Uterus (tissue), 4 donors: ENCODE results near the gene ATP1A1. TPM values are rescaled to one million over a fixed set of nuclear protein-coding genes. Genes with fewer than 3 reads are reported as not detected.
A peak's percentile ranks its signal among the peaks of the same experiment; 100 is the strongest.

Source experiments
- DNase-seq, 2 donors: peaks; one replicate each; pipeline ENCODE4 v3.0.0-alpha.2; 2019 to 2020
- H3K27ac ChIP-seq, 2 donors: fragments of 200-600 bp; sonication (generic); 1 replicate in 1 of 2; 2 replicates in 1 of 2; pipeline ENCODE4 v1.5.1; 2016 to 2018
- H3K27me3 ChIP-seq, 2 donors: fragments of 200-600 bp; sonication (generic); one replicate each; pipeline ENCODE4 v1.5.1; 2018 to 2019; ENCODE audit warnings: control low read depth in 1 of 2
- H3K36me3 ChIP-seq, 2 donors: fragments of 200-600 bp; sonication (generic); one replicate each; pipeline ENCODE4 v1.5.1; 2019; ENCODE audit warnings: control low read depth in 1 of 2
- H3K4me1 ChIP-seq, 2 donors: fragments of 200-600 bp; sonication (generic); one replicate each; pipeline ENCODE4 v1.5.1; 2018 to 2019; ENCODE audit warnings: control low read depth in 1 of 2
- H3K4me3 ChIP-seq, 2 donors: fragments of 200-600 bp; sonication (generic); 1 replicate in 1 of 2; 2 replicates in 1 of 2; pipeline ENCODE4 v1.5.1; 2018 to 2019; ENCODE audit warnings: mild to moderate bottlenecking in 1 of 2
- H3K9me3 ChIP-seq, 2 donors: fragments of 200-600 bp; sonication (generic); one replicate each; pipeline ENCODE4 v1.5.1; 2019; ENCODE audit warnings: control low read depth in 1 of 2
- CTCF ChIP-seq, 4 experiments: fragments of 200-600 bp in 2 of 4; fragments of 450-650 bp in 2 of 4; sonication (generic) in 2 of 4; IDR thresholded peaks; one replicate each; pipeline ENCODE4 v1.5.1; 2016 to 2019; ENCODE audit warnings: antibody characterized with exemption in 4 of 4, mild to moderate bottlenecking in 2 of 4, moderate library complexity in 1 of 4
- POLR2A ChIP-seq, 2 donors: fragments of 450-650 bp; IDR thresholded peaks; one replicate each; pipeline ENCODE4 v1.6.1; 2016; ENCODE audit warnings: antibody characterized with exemption in 2 of 2, mild to moderate bottlenecking in 1 of 2, moderate library complexity in 1 of 2
- intact Hi-C: fragments of 100-400 bp; cut with DNase I; formaldehyde crosslinking; loops from one replicate; pipeline ENCODE4 v1.15.1; 2023; ENCODE audit warnings: low total_unique reads
- total RNA-seq, 4 donors: library from RNA; depleted of rRNA in 3 of 4; stranded (reverse); fragments of >200 nt in 3 of 4; gene quantifications; one replicate each; pipeline versions ENCODE4 v1.1.0 to v1.2.4, GENCODE V29; 2014 to 2023
- donor health status: DM: yes; HTN: yes; CAD: no.

ATP1A1 gene
- total RNA-seq, 4 donors from 2014 or later, result 135 to 202 (median 149) TPM

- Histone ChIP-seq H3K4me1 (no peaks in the 10 kb centered on the region), H3K27ac (no peak overlapping the region), H3K27me3 (no peaks in the 10 kb centered on the region), H3K9me3 (no peaks in the 10 kb centered on the region), H3K36me3 (no peaks in the 10 kb centered on the region), H3K4me3 (no peak overlapping the region)
- DNase-seq, result no peak
- TF ChIP-seq CTCF (IDR thresholded peaks at IDR 0.05) (peak in 3 of 4 experiments; percentile 24 to 45 (median 42)), POLR2A (IDR thresholded peaks at IDR 0.05) (no peak)
- intact Hi-C loops, result loop anchor here (10.0 kb wide), 1 partner anchor 124 kb away; no protein-coding TSS in a partner anchor
Measured at GRCh38 chr1:116360429-116361173, 12.4 kb upstream of the ATP1A1 start.

- H3K27ac ChIP-seq, result no peak overlapping the region
- H3K4me3 ChIP-seq, result no peak overlapping the region
- no peak for DNase-seq
- no peaks in the 10 kb centered on the region for H3K4me1 ChIP-seq
- TF ChIP-seq POLR2A (IDR thresholded peaks at IDR 0.05), result no peak
- TF ChIP-seq CTCF (IDR thresholded peaks at IDR 0.05), result no peak
- H3K36me3 ChIP-seq, result no peaks in the 10 kb centered on the region
- no peaks in the 10 kb centered on the region for H3K9me3 ChIP-seq
- no peaks in the 10 kb centered on the region for H3K27me3 ChIP-seq
- intact Hi-C loops, result loop anchor here (10.0 kb wide), 1 partner anchor 123 kb away; no protein-coding TSS in a partner anchor
Measured at GRCh38 chr1:116361648-116362047, 11.4 kb upstream of the ATP1A1 start.

- Histone ChIP-seq H3K27ac (no peak overlapping the region), H3K36me3 (no peaks in the 10 kb centered on the region), H3K9me3 (no peaks in the 10 kb centered on the region), H3K4me1 (no peaks in the 10 kb centered on the region), H3K27me3 (no peaks in the 10 kb centered on the region), H3K4me3 (no peak overlapping the region)
- TF ChIP-seq CTCF (IDR thresholded peaks at IDR 0.05), result no peak
- no peak for TF ChIP-seq POLR2A (IDR thresholded peaks at IDR 0.05)
- intact Hi-C loops, result loop anchor here (10.0 kb wide), 1 partner anchor 123 kb away; no protein-coding TSS in a partner anchor
- DNase-seq, result no peak
Measured at GRCh38 chr1:116362050-116362449, 11.0 kb upstream of the ATP1A1 start.

GRCh38 chr1:116365353-116365780 is 7.7 kb upstream of the ATP1A1 start:
- no peaks in the 10 kb centered on the region for H3K4me1 ChIP-seq
- H3K27ac ChIP-seq, result no peak overlapping the region
- TF ChIP-seq POLR2A (IDR thresholded peaks at IDR 0.05) (no peak), CTCF (IDR thresholded peaks at IDR 0.05) (no peak)
- no peaks in the 10 kb centered on the region for H3K27me3 ChIP-seq
- DNase-seq, result no peak
- intact Hi-C loops, result loop anchor here (10.0 kb wide), 1 partner anchor 119 kb away; no protein-coding TSS in a partner anchor
- H3K4me3 ChIP-seq, result no peak overlapping the region
- no peaks in the 10 kb centered on the region for H3K36me3 ChIP-seq
- no peaks in the 10 kb centered on the region for H3K9me3 ChIP-seq

GRCh38 chr1:116365857-116366256 is 7.2 kb upstream of the ATP1A1 start:
- H3K4me3 ChIP-seq, result no peak overlapping the region
- TF ChIP-seq CTCF (IDR thresholded peaks at IDR 0.05) (no peak), POLR2A (IDR thresholded peaks at IDR 0.05) (no peak)
- intact Hi-C loops, result loop anchor here (10.0 kb wide), 1 partner anchor 119 kb away; no protein-coding TSS in a partner anchor
- H3K9me3 ChIP-seq, result no peaks in the 10 kb centered on the region
- no peaks in the 10 kb centered on the region for H3K36me3 ChIP-seq
- no peaks in the 10 kb centered on the region for H3K4me1 ChIP-seq
- H3K27ac ChIP-seq, result no peak overlapping the region
- no peaks in the 10 kb centered on the region for H3K27me3 ChIP-seq
- DNase-seq, result no peak
